Eye (tissue), 1 donor: ENCODE data around the gene SPRY4.
"Not testable (repeated sequence)": the region's sequence is repeated elsewhere in the genome, so short reads cannot be mapped to it uniquely, and the experiment has no call there.

Experiments
- DNase-seq: peaks from one replicate; pipeline ENCODE4 v3.0.0-alpha.2; 2015

SPRY4 gene, protein sequence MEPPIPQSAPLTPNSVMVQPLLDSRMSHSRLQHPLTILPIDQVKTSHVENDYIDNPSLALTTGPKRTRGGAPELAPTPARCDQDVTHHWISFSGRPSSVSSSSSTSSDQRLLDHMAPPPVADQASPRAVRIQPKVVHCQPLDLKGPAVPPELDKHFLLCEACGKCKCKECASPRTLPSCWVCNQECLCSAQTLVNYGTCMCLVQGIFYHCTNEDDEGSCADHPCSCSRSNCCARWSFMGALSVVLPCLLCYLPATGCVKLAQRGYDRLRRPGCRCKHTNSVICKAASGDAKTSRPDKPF

DNA sequence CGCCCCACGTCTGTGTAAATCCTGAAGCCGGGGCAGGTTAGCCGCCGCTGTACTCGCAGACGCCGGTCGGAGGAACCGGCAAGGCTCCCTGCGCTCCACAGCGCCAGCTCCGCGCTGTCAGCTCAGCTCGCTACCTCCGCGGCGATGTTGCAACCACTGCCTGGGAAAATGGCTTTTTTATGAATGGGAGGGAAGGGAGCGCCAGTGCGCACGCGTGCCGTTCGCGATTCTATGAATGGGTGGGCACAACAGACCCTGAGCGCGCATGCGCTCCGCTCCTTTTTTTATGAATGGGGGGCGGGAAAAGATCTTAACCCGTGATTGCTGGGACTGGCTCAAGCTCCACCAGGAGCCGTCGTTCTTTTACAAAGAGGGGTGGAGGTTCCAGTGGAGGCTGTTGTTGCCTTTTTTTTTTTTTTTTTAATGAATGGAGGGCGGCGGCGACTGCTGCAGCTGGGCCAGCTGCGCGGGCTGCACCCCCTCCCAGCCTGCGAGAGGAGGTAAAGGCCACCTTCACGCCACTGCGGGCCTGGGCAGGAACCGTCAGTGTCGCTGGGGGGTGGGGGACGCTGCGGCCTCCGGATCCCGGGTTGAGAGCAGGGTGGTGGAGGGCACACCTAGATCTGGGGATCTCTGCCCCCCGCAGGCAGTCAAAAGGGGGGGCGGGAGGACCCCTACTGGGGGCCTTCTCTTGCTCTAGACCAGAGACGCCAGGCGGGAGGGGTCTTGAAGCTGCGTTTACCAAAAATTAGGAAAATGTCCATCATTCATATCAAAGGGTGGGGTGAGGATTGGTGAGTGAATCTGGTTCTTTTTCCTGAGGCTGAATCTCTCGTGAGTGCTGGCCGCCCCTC lies at the start of gene SPRY4:
TSS of gene SPRY4 (minus strand) at position 151 of the 854 bp plus-strand sequence. CDS start 9,913 bp downstream, outside the sequence.
- peak; percentile 99 for DNase-seq

DNA sequence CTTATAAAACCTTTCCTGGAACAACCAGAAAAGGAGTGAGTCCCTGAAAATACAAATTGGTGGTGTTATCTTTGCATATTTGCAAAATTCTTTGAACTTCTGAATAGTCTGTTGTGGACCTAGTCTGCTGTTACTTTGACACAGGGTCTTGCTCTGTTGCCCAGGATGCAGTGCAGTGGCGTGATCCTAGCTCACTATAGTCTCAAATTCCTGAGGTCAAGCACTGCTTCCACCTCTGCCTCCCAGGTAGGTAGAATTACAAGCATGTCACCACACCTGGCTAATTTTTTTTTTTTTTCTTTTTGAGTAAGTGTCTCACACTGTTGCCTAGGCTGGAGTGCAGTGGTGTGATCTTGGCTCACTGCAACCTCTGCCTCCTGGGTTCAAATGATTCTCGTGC lies 43.7 kb upstream of the SPRY4 start:
- DNase-seq, result no peak

DNA sequence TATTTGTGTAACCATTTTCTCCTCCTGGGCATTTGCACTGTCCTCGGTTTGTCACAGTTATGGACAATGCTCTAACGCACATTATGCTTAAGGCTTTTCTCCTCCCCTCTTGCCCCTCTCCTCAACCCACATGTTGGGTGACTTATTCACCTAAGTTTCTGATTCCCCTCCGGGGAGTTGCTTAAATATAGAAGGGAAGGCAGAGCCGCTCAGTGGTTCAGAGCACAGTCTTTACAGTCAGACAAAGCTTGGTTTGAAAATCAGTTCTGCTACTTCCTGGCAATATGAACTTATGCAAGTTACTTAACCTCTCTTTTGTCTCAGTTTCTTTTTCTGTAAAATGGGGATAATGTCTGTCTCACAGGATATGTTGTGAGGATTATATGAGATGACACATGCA lies 41.2 kb upstream of the SPRY4 start:
- no peak for DNase-seq

DNA sequence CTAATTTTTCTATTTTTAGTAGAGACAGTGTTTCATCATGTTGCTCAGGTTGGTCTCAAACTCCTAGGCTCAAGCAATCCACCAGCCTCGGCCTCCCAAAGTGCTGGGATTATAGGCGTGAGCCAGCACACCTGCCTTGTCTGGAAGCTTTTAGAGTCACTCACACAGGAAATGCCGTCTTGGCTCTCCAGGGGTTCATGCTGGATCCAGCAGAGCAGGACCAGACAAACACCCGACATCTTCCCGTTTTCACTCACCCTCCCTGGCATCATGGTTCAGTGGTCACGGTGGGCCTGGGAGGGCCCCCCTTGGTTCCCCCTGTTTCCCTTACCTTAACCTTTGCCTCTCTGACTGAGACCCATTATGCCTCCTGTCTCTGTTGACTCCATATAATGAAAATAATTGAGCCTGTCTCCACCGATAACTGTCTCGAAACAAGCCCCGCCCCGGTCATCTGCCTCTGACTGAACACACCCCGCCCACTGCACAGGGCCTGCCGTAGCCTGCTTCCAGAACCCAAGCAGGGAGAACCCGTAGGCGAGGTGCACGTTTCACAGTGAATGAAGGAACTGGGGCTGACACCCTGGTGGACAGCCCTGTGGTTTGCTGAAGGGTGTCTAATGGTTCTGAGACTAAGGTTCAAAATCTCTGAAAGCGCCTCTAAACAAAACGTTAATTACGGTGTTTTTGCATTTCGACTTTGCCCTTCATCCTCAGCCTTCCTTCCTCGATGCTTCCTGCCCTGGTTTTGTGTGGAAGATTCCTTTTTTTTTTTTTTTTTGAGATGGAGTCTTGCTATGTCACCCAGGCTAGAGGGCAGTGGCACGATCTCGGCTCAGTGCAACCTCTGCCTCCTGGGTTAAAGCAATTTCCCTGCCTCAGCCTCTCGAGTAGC lies 39.7 kb upstream of the SPRY4 start:
- DNase-seq, result peak; percentile 95

DNA sequence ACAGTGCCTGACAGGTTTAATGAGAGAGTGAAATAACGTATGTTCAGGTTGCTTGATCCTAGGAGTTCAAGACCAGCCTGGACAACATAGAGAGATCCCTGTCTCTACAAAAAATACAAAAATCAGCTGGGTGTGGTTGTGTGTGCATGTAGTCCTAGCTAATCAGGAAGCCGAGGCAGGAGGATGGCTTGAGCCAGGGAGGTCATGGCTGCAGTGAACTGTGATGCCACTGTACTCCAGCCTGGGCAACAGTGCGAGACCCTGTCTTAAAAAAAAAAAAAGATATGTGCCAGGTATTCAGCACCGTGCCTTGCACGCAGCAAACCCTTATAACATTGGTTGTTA lies 38.8 kb upstream of the SPRY4 start:
- no peak for DNase-seq

DNA sequence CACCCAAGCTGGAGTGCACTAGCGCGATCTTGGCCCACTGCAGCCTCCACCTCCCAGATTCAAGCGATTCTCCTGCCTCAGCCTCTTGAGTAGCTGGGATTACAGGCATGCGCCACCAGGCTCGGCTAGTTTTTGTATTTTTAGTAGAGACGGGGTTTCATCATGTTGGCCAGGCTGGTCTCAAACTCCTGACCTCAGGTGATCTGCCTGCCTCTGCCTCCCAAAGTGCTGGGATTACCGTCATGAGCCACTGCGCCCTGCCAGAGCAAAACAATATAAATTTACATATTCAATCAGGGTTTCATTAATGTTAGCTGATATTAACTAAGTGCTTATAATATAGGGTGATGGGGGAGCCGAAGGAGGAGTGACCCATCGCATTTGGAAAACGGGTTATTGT lies 37.4 kb upstream of the SPRY4 start:
- DNase-seq, result not testable (repeated sequence)

DNA sequence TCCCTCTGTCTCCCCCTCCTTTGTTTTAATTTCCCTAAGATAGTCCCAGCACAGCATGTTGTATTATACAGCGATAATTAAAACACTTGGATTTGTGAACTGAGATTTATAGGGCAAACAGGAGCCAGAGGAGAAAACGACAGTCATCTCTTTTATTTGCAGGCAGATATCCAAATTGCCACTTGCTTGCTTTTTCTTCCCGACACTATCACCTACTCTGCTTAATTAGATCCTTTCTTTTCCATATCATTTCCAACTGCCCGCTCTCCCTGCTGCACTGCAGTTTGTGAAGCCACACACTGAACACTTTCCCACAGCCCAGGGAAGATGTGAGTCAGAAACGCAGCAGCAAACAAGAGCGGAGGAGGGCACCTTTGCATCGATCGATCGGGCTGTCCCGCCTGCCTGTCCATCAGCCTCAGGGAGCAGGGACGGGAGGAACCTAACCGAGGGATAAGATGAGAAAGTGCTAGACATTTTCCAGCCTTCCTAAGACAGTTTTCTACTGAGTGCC lies 35.8 kb upstream of the SPRY4 start:
- DNase-seq, result peak; percentile 61

DNA sequence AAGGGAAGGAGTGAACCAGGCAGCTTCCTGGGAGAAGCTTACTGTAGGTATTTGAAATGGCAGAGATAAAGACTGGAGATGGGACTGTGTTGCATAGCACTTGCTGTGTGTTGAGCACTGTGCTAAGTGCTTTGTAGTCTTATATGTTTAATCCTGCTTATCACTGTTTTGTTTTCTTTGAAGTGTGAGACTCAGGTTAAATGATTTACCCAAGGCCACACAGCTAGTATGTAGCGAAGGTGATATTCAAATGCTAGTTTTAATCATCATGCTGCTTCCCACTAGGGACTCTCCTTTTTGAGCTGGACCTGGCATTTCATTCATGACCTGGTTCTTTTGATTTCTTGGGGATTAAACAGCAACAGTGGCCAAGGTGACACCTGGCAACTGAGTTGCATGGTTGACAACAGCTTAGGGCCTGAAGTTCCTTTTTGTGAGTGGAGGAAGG lies 35.3 kb upstream of the SPRY4 start:
- no peak for DNase-seq

DNA sequence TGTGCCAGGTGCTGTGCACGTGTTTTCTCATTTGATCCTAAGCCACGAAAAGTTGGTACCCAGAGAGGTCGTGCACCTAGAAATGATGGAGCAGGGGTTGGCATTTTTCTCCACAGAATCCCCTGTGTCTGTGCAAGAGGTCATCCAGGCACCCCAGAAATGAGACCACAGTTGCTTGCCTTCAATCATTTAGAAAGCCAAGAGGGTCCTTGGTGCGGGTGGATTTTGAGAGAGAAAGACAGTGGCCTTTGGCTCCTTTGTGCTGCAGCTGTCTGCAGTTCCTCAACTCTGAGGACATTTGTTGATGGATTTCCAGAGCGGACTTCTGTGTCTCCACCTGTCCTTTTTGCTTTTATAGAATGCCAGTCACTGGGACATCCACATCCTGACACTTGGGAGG lies 33.8 kb upstream of the SPRY4 start:
- no peak for DNase-seq

DNA sequence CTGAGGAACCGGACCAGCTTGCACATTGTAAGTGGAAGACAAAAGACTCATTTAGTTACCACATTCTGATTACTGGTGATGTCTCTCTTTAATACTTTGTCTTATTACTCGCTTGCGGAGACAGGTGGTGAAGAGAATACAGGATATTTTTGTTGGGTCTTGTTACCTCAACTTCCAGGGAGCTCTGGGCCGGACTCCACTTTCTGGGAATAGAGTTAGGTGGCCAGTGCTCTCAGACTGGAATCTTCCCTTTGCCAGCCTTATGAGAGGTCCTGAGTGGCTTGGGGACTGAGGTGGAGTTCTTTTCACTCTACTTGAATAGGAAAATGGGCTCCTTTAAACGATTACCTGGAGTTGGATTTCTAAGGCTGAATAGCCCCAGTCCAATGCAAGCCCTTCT lies 33.3 kb upstream of the SPRY4 start:
- no peak for DNase-seq

DNA sequence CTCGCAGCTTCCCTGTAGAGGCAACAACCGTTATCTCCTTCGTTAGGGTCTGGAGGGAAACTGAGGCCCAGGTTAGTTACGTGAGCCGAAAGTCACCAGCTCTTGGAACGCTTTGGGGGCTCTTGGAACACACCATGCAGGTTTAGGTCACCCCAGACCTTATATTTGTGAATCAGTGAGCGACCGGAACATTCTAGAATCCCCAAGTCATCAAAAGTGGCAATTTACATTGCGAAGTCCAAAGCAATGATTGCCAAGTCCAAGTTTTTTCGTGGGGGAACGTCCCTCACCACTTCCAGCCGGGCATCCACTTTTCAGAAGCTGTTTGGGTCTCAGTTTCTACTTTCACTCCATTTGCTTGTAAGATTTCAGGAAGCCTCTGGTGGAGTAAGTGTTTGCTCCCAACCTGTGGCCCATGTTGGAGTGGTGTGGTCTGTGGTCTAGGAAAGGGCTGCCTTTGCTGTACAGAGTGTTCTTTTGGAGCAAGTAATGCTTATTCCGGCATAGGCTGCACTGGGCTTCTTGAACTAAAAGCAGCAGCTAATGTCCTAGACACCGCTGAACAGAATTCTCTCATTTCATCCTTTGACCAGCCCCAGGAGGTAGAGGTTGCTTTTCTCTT lies 32.8 kb upstream of the SPRY4 start:
- DNase-seq, result peak; percentile 45

DNA sequence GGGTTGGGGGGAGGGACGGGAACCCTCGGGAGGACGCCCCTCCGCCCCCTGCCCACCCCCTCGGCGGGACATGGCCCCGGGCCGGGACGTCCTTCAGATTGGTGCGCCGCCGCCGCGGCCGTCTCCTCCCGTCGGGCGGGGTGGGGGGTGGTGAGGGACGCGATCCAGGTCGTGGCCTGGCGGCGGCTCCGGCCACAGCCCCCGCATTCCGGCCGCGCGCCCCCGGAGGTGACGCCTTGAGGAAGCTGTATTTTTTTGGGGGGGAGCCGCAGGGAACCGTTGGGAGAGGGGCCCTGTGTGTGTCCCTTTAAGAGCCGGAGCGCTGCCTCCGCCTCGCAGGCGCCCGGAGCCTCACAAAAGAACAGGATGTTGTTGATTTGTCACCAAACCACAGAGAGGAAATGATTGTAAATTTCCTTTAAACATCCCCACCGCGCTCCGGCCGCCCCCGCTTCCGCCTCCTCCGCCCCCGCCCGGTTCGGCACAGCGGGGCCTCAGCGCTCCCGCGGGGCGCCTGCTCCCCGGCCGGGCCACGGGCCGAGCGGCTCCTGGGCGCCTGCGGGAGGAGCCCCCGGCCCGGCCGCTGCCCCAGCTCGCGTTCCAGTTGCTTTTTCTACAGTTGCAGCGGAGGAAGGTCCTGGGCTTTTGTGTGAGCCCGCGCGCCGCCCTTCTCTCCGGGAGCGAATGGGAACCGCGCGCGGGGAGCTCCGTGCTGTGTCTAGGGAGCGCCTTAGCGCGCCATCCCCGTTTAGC lies 32.1 kb upstream of the SPRY4 start:
- DNase-seq, result peak; percentile 93

DNA sequence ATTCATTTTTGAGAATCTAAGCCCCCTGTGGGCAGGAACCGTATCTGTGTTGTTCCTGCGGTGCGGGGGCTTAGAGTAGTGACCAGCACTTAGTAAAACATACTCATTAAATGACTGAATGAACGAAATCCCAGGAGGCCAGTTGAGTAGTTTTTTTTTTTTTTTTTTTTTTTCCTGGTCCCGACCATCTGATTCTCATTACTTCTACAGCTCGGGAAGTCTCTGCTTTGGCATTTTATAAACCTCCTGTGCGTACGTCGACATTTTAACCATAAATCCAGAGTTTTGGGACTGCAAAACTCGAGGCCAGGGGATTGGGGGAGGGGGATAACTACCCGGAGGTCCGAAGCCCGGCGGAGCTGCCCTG lies 31.5 kb upstream of the SPRY4 start:
- DNase-seq, result no peak

DNA sequence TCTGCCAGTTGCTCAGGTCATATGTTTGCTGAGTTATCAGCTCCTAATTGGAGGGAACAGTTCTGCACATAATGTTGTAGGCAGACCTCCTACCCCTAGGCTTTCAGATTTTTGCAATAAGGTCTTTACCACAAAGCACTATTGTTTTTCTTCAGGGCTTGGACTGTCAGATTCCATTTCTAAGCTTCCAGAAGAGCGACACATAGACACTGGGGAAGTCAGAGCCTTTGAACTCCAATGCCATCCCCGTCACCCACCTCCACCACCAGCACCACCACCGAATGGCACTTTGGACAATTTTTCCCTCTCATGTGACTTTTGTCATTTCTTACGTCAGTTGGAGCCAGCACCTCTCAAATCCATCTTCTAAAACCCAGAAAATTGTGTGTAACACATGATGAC lies 28.3 kb upstream of the SPRY4 start:
- peak; percentile 57 for DNase-seq

DNA sequence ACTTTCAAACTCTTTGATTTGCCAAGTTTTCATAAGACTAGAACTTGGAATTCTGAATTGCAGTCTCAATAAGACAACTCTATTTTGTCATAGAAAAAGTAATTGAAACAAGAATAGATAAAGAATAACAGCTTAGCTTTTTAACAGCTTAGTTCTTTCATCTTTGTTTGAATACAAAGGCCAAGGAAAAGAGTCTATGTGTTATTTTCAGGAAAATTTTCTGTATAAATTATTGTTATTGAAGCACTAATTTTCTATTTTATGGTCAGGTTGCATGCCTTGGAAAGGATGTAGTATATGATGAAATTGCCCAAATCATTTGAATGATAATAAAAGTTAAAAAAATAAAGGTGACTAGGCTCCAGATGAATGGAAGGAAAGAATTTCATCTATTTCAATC lies 25.2 kb upstream of the SPRY4 start:
- peak; percentile 53 for DNase-seq

DNA sequence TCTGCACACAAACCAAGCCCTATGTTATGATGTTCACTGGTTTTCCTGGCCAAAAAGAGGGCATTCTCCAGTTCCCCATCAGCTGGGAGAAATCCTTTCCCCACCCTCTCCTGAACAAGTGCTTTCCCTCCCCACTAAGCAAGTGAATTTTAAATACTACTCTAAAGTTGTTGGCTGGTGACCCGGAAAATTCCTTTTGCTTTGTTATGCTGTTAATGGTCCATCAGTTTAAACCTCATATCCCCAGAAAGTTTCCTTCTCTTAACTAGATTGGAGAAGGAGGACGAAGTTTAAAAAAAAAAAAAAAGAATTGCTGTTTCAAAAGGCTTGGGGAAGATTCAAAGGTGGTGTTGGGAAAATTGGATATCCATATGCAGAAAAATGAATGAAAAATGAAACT lies 21.9 kb upstream of the SPRY4 start:
- DNase-seq, result peak; percentile 75

DNA sequence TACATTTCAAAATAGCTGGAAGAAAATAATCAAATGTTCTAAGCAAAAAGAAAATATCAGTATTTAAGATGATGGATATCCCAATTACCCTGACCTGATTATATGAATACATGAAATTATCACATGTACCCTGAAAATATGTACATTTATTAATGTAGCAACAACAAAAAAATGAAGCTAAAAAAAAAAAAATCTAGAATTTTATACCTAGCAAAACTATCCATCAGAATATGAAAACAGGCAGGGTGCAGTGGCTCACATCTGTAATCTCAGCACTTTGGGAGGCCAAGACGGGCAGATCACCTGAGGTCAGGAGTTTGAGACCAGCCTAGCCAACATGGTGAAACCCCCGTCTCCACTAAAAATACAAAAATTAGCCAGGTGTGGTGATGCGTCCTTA lies 20.1 kb upstream of the SPRY4 start:
- DNase-seq, result not testable (repeated sequence)

DNA sequence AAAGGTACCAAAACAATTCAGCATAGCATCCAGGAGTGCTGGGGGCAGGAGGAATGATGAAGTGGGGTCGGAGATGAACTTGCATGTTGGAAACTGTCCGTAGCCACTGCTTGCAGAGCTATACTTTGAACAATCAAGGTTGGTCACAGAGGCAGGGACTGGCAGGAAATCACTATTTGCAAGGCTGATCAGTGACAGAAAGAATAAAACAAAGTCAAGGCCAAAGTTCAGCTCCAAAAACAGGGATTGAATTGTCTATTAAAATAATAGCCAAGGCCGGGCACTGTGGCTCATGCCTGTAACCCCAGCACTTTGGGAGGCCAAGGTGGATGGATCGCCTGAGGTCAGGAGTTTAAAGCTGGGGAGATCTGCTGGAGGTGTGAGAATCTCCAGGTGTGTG lies 18.7 kb upstream of the SPRY4 start:
- no peak for DNase-seq

DNA sequence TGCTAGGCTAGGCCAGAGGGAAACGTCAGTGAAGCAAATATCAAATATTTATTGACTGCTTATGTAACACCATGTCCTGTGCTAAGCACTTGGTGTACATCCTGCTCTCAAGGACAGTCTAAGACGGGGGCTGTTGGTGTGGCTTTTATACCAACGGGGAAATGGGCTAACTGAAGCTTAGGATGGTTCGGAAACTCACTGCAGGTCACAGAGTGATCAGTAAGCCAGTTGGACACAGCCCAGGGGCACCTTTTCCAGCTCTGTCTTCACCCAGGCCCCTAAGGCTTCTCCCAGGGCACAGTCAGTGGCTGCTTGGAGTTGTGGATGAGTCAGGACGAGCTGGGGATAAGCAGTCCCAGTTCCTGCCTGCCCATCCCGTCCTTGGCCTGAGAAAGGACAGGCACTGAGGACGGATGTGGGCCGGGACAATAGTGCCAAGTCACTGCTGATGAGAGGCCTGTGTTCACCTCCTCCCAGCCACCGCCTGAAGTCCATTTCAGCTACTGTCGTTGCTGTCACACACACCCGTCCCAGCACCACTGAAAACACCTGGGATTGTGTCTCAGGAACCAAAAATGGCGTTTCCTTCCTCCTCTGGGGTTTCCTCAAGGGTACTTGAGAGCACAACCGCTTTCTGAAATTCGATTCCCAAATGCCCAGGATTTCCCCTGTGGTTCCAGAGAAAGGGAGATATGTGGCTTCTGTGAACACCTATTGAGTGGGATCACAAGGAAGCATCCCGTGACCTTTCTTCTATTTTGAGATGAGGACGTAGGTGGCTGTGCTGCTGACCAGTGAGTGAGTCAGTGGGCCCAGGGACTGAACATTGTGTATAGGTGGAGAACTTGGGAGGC lies 17.5 kb upstream of the SPRY4 start:
- DNase-seq, result no peak

DNA sequence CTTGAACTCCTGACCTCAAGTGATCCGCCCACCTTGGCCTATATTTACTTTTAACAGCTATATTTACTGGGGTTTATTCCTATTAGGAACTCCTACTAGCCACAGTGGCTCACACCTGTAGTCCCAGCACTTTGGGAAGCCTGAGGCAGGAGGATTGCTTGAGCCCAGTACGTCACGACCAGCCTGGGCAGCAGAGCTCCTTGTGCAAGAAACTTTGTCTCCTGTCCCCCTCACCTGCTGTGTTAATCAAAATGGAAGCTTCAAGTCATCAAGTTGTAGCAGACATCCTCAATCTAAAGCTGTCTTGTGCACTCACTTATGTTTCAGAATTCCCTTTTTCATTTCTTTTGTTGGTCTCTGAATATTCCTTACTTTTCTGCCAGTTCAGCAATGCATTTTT lies 15.0 kb upstream of the SPRY4 start:
- no peak for DNase-seq

DNA sequence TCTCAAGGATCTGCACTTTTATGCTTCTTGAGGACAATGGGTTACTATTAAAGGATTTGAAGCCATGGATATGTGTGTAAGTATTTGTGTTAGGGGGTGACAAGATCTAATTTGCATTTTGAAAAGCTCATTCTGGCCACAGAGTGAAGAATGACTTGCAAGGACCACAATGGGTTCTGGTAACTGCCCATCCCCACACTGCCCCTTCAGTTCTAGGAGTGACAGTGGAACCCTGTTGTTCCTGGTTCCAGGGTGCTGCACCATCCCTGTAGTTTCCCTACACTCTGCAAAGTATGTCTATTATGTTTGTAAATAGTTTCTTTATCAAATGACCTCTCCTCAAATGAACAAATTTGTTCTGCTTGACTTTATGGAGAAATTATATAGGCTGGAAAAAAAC lies 9.7 kb upstream of the SPRY4 start:
- DNase-seq, result no peak
